NCI-H345 (cell line): ENCODE results near the gene MPP3.

Experiments used
- DNase-seq: peaks from one replicate; lab custom pipeline; 2025; lab: John Stamatoyannopoulos, UW

Gene MPP3

GRCh38 chr17:43832168-43832975 is 574 bp downstream of the MPP3 start:
- DNase-seq, result peak; percentile 52

- DNase-seq, result no peak
Observed at GRCh38 chr17:43831633-43832032, 1.3 kb downstream of the MPP3 start.

GRCh38 chr17:43830510-43831140 is 2.3 kb downstream of the MPP3 start:
- DNase-seq, result no peak

GRCh38 chr17:43829738-43830137 is 3.2 kb downstream of the MPP3 start:
- DNase-seq, result no peak

GRCh38 chr17:43827596-43827995 is 5.3 kb downstream of the MPP3 start:
- no peak for DNase-seq

GRCh38 chr17:43826206-43826605 is 6.7 kb downstream of the MPP3 start:
- DNase-seq, result no peak

DNA sequence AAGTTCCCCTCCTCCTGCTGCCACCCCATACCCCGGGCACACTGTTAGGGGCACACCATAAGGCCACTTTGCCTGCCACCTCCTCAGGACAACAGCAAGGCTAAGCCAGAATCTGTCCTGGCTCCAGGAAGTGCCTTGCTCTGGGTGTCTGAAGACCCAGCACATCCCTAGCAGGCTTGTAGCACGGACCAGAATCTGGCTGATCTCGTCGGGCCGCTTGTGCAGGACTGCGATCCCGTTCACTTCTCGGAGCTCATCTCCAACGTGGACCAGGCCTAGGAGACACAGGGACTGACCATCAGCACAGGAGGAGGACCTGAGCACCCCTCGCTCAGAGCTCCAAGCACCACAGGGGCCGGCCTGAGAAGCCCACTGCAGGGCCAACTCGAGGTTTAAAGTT is 7.4 kb downstream of the MPP3 start:
- no peak for DNase-seq

- DNase-seq, result no peak
Observed at GRCh38 chr17:43823350-43824084, 9.4 kb downstream of the MPP3 start.

DNA sequence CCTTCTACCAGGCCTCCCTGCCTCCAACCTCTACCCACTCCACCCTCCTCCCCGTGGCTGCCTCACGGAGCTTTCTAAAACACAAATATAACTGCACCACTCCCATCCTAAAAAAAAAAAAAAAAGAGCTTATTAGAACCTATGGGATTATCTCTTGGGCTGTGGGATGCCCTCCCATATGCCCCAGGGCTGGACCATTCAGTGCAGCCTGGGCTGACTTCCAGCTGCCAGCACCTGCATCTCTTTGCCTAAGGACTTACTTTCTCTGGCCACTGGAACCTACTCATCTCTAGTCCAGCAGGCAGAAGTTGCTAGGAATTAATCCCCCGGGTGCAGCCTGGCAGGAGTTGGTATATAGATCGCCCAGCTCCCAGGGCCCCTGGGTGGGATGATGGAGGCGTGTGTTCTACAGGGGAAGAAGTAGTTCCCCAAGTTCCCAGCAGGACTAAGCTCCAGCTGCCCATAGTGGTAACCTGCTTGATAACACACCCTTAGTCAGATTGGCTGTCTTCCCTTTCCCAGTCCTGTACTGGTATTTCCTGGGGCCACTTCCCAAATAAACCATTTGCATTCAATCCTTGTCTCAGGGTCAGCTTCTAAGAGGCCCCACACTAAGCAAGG is 10.3 kb downstream of the MPP3 start:
- DNase-seq, result no peak

DNA sequence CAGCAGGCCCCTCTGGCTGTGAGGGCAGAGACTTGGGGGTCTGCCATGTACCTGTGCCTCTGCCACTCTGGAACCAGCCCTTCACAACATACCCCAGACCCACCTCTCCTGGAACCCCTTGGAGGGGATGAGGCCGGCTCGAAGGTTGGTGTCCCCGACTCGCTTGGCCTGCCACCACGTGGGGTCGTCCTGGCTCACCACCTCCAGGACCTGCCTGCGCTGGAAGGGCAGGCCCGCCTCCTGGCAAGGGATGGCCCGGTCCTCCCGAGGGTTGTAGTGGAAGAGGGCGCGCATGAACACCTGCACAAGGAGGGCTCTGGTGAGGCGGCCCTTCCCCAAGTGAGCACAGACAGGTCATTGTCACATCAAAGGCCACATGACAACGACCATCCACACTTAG is 12.2 kb downstream of the MPP3 start:
- DNase-seq, result no peak

GRCh38 chr17:43818966-43819365 is 14.0 kb downstream of the MPP3 start:
- no peak for DNase-seq

GRCh38 chr17:43817826-43818225 is 15.1 kb downstream of the MPP3 start:
- DNase-seq, result no peak

- no peak for DNase-seq
Observed at GRCh38 chr17:43816336-43817320, 16.3 kb downstream of the MPP3 start.

DNA sequence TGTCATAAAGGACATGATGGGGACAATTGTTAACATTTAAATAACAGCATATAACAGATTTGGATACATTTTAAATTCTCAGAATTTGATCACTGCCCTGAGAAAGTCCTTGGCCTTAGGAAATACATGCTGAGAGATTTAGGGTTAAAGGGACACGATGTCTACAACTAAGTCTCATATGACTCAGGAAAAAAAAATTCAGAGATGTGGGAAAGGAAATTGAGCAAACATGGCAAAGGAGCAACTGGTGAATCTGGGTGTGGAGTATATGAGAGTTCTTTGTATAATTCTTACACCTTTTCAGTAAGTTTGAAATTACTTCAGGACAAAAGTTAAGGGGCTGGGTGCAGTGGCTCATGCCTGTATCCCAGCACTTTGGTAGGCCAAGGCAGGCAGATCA is 18.2 kb downstream of the MPP3 start:
- DNase-seq, result no peak

- no peak for DNase-seq
Observed at GRCh38 chr17:43814026-43814425, 18.9 kb downstream of the MPP3 start.

DNA sequence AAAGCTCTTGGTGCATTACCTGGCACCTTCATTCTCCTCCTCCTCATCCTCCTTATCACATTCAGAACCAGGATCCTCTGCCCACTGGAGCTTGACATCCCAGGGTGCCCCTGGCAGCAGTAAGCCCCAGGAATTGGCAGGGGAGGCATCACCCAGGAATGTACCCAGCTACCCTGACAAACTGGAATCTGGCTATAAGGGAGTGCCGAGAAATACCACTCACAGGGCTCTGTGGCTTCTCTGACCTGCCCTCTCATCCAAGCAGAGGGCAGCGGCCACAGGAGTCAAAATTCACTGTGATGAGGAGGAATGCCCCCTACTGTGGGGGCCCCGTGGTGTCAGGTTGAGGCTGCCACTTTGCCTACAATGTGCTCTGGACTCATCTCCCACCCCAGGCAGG is 19.6 kb downstream of the MPP3 start:
- DNase-seq, result no peak

- DNase-seq, result no peak
Observed at GRCh38 chr17:43812396-43813265, 20.3 kb downstream of the MPP3 start.

DNA sequence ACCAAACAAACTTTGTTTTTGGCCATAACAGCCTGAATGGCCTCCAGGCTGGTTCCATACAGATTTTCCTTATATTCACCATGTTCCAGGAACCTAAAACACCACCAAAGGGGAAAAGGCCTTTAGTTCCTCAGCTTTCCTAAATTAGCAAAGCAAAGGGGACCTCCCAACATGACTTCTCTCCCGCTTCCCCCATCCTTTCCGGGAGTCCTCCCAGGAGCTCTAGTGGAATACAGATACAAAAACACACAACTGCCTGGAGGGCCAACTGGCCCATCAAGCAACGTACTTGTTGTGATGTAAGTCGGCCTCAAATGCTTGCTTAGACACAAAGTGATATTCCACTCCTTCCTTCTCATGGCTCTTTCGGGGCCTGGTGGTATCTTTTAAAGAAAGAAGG is 22.1 kb downstream of the MPP3 start:
- no peak for DNase-seq

GRCh38 chr17:43810226-43810715 is 22.7 kb downstream of the MPP3 start:
- DNase-seq, result no peak

DNA sequence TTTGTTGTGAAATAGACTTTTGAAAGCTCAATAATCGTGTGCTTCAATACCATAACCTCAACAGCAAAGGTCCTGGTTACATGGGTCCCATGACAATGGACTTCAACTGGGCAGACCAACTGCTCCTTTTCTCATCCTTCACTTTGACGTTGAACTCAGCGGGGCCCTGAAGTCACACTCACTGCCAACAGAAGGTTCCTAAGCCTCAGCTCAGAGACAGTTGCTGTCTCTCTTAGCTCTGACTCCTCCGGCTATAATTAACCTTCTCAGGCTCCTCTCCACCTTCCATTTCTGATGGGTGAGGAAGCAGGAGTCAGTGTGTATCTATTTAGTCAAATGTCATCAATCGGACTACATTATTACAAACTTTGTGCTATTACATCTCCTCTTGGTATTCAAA is 23.8 kb downstream of the MPP3 start:
- no peak for DNase-seq
